ENCODE results near the gene TMEM222.

GRCh38 chr1:27366411-27367159, 44.6 kb downstream of the TMEM222 start, which contains the start of gene MAP3K6:
- peak; percentile 73; the same call in 1 of the 2 replicates for TF ChIP-seq POLR2AphosphoS5 (IDR thresholded peaks at IDR 0.05; ENCODE audit: low read depth, low read length)
- no peak; a peak in 1 of 4 replicates for TF ChIP-seq REST (IDR thresholded peaks at IDR 0.05; ENCODE audit: insufficient read depth in 1 of 2, low read depth in 2 of 2, low read length in 2 of 2)
- no peak for TF ChIP-seq SIN3A (IDR thresholded peaks at IDR 0.05; ENCODE audit: borderline replicate concordance, insufficient read depth, low read length)
- no peak; the same call in 1 of the 2 replicates for TF ChIP-seq TAF1 (IDR thresholded peaks at IDR 0.05; ENCODE audit: borderline replicate concordance, insufficient read depth, low read length)

All from PFSK-1 (cell line).